ENCODE measurements around the gene TTC3.

TTC3 gene

GRCh38 chr21:37075214-37075770 is 2.2 kb downstream of the TTC3 start:
- TF ChIP-seq, protein P1, sequence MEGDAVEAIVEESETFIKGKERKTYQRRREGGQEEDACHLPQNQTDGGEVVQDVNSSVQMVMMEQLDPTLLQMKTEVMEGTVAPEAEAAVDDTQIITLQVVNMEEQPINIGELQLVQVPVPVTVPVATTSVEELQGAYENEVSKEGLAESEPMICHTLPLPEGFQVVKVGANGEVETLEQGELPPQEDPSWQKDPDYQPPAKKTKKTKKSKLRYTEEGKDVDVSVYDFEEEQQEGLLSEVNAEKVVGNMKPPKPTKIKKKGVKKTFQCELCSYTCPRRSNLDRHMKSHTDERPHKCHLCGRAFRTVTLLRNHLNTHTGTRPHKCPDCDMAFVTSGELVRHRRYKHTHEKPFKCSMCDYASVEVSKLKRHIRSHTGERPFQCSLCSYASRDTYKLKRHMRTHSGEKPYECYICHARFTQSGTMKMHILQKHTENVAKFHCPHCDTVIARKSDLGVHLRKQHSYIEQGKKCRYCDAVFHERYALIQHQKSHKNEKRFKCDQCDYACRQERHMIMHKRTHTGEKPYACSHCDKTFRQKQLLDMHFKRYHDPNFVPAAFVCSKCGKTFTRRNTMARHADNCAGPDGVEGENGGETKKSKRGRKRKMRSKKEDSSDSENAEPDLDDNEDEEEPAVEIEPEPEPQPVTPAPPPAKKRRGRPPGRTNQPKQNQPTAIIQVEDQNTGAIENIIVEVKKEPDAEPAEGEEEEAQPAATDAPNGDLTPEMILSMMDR (IDR thresholded peaks at IDR 0.05; ENCODE audit: low read depth, low read length): no peak
- TF ChIP-seq MAX (IDR thresholded peaks at IDR 0.05; ENCODE audit: low read depth, low read length) (no peak), POLR2A (IDR thresholded peaks at IDR 0.05; ENCODE audit: extremely low read depth, insufficient read length) (no peak), MYC (IDR thresholded peaks at IDR 0.05; ENCODE audit: low read depth, low read length) (no peak)
- H3K4me3 ChIP-seq (ENCODE audit: low read depth, low read length): peak overlapping the region; percentile 88
- DNase-seq (ENCODE audit: low read depth): no peak

- TF ChIP-seq MAX (IDR thresholded peaks at IDR 0.05; ENCODE audit: low read depth, low read length) (no peak), POLR2A (IDR thresholded peaks at IDR 0.05; ENCODE audit: extremely low read depth, insufficient read length) (no peak), MYC (IDR thresholded peaks at IDR 0.05; ENCODE audit: low read depth, low read length) (no peak)
- TF ChIP-seq, protein P1 (IDR thresholded peaks at IDR 0.05; ENCODE audit: low read depth, low read length): no peak
- H3K4me3 ChIP-seq (ENCODE audit: low read depth, low read length): no peak overlapping the region
- DNase-seq (ENCODE audit: low read depth): no peak
Observed at GRCh38 chr21:37076087-37076850, 3.2 kb downstream of the TTC3 start.

GRCh38 chr21:37077403-37077802 is 4.3 kb downstream of the TTC3 start:
- DNase-seq (ENCODE audit: low read depth): no peak
- TF ChIP-seq MAX (IDR thresholded peaks at IDR 0.05; ENCODE audit: low read depth, low read length) (no peak), MYC (IDR thresholded peaks at IDR 0.05; ENCODE audit: low read depth, low read length) (no peak), POLR2A (IDR thresholded peaks at IDR 0.05; ENCODE audit: extremely low read depth, insufficient read length) (no peak)
- TF ChIP-seq, protein P1 (IDR thresholded peaks at IDR 0.05; ENCODE audit: low read depth, low read length): no peak
- H3K4me3 ChIP-seq (ENCODE audit: low read depth, low read length): no peak overlapping the region

DNA sequence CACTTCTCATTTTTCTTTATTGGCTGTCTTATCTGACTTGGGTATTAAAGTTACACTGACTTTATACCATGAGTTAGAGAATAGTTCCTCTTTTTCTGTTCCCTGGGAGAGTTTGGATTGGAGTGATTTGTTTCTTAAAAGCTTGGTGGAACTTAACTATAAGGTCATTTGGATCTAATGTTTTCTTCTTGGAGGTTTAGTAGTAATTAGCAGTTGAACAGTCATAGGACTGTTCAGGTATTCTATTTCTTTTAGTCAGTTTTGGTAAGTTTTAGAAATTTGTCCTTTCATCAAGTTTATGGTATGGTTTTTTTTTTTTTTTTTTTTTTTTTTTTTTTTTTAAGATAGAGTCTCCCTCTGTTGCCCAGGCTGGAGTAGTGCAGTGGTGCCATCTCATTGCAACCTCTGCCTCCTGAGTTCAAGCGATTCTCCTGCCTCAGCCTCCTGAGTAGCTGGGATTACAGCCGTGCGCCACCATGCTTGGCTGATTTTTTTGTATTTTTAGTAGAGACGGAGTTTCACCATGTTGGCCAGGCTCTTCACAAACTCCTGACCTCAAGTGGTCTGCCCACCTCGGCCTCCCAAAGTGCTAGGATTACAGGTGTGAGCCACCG is 6.3 kb downstream of the TTC3 start:
- peak; percentile 58 for DNase-seq (ENCODE audit: low read depth)
- H3K4me3 ChIP-seq (ENCODE audit: low read depth, low read length): no peak overlapping the region
- no peak for TF ChIP-seq MAX (IDR thresholded peaks at IDR 0.05; ENCODE audit: low read depth, low read length)
- TF ChIP-seq, protein P1 (IDR thresholded peaks at IDR 0.05; ENCODE audit: low read depth, low read length): peak; percentile 35

GRCh38 chr21:37082375-37082774 is 9.3 kb downstream of the TTC3 start:
- no peak for TF ChIP-seq MAX (IDR thresholded peaks at IDR 0.05; ENCODE audit: low read depth, low read length)
- TF ChIP-seq, protein P1 (IDR thresholded peaks at IDR 0.05; ENCODE audit: low read depth, low read length): no peak
- no peak for TF ChIP-seq POLR2A (IDR thresholded peaks at IDR 0.05; ENCODE audit: extremely low read depth, insufficient read length)
- TF ChIP-seq MYC (IDR thresholded peaks at IDR 0.05; ENCODE audit: low read depth, low read length): no peak
- no peak overlapping the region for H3K4me3 ChIP-seq (ENCODE audit: low read depth, low read length)
- DNase-seq (ENCODE audit: low read depth): no peak
